HPDE6-E6E7 (cell line): ENCODE results near the gene TMTC3.
"Not testable (repeated sequence)": the region's sequence is repeated elsewhere in the genome, so short reads cannot be mapped to it uniquely, and the experiment has no call there.

Source experiments
- DNase-seq: peaks from one replicate; pipeline ENCODE4 v3.0.0; 2011; ENCODE audit warnings: missing footprints; ENCODE audit errors: extremely low spot score

Gene TMTC3

GRCh38 chr12:88166179-88166578 is 24.1 kb downstream of the TMTC3 start:
- DNase-seq, result no peak

- no peak for DNase-seq
Measured at GRCh38 chr12:88167384-88167783, 25.3 kb downstream of the TMTC3 start.

GRCh38 chr12:88172844-88173407 is 30.8 kb downstream of the TMTC3 start:
- DNase-seq, result no peak

GRCh38 chr12:88175544-88175943 is 33.4 kb downstream of the TMTC3 start:
- DNase-seq, result no peak

GRCh38 chr12:88179436-88180014 is 37.4 kb downstream of the TMTC3 start:
- DNase-seq, result no peak

GRCh38 chr12:88181881-88182280 is 39.8 kb downstream of the TMTC3 start:
- DNase-seq, result no peak

GRCh38 chr12:88182416-88182815 is 40.3 kb downstream of the TMTC3 start:
- DNase-seq, result no peak

- DNase-seq, result no peak
Measured at GRCh38 chr12:88184196-88184595, 42.1 kb downstream of the TMTC3 start.

- DNase-seq, result no peak
Measured at GRCh38 chr12:88185279-88185678, 43.2 kb downstream of the TMTC3 start.

- DNase-seq, result peak; percentile 27
Measured at GRCh38 chr12:88185988-88186387, 43.9 kb downstream of the TMTC3 start.

- DNase-seq, result no peak
Measured at GRCh38 chr12:88187571-88187970, 45.5 kb downstream of the TMTC3 start.

- no peak for DNase-seq
Measured at GRCh38 chr12:88188180-88188579, 46.1 kb downstream of the TMTC3 start.

- DNase-seq, result no peak
Measured at GRCh38 chr12:88192426-88192825, 50.3 kb downstream of the TMTC3 start.

GRCh38 chr12:88194868-88195267 is 52.8 kb downstream of the TMTC3 start:
- DNase-seq, result no peak

GRCh38 chr12:88200029-88200428 is 57.9 kb downstream of the TMTC3 start:
- DNase-seq, result no peak

- DNase-seq, result no peak
Measured at GRCh38 chr12:88202500-88202899, 60.4 kb downstream of the TMTC3 start.

- DNase-seq, result no peak
Measured at GRCh38 chr12:88206601-88207000, 64.5 kb downstream of the TMTC3 start.

GRCh38 chr12:88207921-88208620 is 66.0 kb downstream of the TMTC3 start:
- no peak for DNase-seq

GRCh38 chr12:88208661-88209060 is 66.6 kb downstream of the TMTC3 start:
- no peak for DNase-seq

GRCh38 chr12:88210311-88210710 is 68.2 kb downstream of the TMTC3 start:
- not testable (repeated sequence) for DNase-seq

GRCh38 chr12:88218293-88218692 is 76.2 kb downstream of the TMTC3 start:
- no peak for DNase-seq

GRCh38 chr12:88219861-88220260 is 77.8 kb downstream of the TMTC3 start:
- DNase-seq, result no peak

- DNase-seq, result no peak
Measured at GRCh38 chr12:88223519-88223918, 81.4 kb downstream of the TMTC3 start.
